Stimulated activated CD8-positive, alpha-beta memory T cell treated with anti-CD3 and anti-CD28 coated beads, Interleukin-2, amount 100 ng/mL, for 48 hours (primary cell): ENCODE data around the gene SRR.
"Not testable (repeated sequence)": the region's sequence is repeated elsewhere in the genome, so short reads cannot be mapped to it uniquely, and the experiment has no call there.

ENCODE experiments used
- DNase-seq, 2 donors: peaks; one replicate each; pipeline ENCODE4 v3.0.0-alpha.2; 2020; ENCODE audit warnings: low read depth in 2 of 2

Gene SRR

DNA sequence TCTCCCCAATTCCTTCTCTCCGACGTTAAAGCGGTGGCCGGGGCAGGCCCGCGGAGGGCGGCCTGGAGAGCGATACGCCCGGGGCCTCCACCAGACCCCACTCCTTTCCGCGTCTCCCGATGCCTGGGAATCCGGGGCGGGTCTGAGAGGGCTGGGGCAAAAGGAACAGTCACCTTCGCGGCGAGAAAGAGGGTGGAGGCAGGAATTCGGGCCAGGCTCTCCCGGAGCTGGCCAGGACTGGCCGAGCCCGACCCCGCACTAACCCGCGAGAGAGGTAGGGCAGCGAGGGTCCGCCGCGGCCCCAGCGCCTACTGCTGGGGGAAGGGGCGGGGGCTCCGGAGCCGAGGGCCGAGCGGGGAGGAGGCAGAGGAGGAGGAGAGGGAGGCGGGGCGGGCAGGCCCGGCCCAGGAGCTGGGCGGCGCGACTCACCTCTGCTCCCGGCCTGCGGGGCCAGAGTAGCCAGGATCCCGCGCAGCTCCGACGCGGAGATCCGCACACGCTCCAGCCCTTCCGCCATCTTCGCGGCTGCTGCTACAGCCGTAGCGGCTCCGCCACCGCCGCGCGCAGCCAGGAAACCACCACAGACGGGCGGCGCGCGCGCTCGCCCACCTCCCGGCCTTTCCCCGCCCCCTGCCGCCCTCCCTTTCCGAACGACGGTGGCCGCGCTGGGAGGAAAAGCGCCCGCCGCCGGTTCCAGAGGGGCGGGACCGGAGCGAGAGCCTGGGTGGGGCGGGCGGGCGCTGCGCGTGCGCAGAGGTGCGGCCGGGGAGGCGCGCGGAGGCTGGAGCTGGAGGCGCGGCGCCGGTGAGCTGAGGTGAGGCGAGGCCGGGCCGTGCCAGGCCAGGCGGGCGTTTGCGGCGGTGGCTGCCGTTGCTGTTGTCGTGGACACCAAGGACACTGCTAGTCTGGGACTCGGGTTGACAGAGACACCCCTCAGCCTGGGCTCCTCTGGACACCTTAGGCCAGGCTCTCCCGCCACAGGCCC is at the start of gene SRR, which contains the start of gene SMG6:
Gene SRR, plus strand, starts transcription at position 747 of the 985 bp plus-strand sequence. CDS start 11,611 bp downstream, outside the sequence.
Gene SMG6, minus strand, starts transcription at position 582 of the 985 bp plus-strand sequence. Its CDS starts 65 bp downstream, at position 517.
- DNase-seq = peak; percentile 92 to 94

DNA sequence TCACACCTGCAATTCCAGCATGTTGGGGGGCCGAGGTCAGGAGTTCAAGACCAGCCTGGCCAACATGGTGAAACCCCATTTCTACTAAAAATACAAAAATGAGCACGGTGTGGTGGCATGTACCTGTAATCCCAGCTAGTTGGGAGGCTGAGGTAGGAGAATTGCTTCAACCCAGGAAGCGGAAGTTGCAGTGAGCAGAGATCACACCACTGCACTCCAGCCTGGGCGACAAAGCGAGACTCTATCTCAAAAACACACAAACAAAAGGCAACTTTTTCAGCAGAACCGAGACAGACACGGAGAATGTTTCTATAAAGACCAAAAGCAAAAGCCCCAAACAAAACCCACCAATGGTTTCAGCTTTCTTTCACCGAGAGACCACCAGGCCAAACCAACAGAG is 44.9 kb upstream of the SRR start:
- not testable (repeated sequence) for DNase-seq

GRCh38 chr17:2259769-2260536 is 43.8 kb upstream of the SRR start:
- peak; percentile 62 to 73 for DNase-seq

- no peak for DNase-seq
These were observed 41.6 kb upstream of the SRR start for GRCh38 chr17:2262135-2262587.

DNA sequence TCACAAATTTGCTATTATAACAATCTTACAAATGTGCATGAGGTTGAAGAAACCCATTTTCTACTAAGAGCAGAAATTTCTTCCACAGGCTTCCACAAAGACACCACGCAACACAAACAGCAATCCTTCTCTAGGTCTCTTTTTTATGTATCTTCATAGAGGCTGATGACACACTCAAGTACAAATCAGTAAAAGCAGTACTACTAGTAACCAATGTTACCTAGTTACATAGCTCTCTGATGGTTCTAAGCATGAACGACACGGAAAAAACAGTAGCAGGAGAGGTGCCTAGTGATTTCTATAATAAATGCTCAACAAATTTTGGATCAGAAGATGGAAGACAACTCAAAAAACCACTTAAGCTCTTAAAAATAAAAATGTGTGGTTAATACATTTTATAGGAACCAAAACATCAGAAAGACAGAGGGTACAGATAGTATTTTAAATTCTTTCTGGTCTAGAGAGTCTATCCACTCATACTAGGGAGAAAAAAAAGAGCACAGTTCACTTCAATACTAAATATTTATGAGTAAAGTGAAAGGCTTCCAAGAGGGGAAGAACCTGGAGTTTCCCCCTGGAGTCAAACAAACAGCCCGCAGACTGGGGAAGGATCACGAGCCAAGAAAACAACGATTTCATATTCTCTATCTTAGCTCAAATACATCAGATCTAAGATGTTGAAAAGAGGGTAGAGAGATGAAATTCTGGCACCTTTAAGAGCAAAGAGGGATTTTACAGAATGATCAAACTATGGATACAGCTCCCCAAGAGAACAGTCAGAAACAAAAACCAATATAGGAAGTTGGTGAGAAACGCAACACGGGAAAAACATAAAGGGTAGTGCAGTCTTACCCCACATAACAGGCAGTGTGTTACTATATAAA is 40.3 kb upstream of the SRR start:
- no peak for DNase-seq

DNA sequence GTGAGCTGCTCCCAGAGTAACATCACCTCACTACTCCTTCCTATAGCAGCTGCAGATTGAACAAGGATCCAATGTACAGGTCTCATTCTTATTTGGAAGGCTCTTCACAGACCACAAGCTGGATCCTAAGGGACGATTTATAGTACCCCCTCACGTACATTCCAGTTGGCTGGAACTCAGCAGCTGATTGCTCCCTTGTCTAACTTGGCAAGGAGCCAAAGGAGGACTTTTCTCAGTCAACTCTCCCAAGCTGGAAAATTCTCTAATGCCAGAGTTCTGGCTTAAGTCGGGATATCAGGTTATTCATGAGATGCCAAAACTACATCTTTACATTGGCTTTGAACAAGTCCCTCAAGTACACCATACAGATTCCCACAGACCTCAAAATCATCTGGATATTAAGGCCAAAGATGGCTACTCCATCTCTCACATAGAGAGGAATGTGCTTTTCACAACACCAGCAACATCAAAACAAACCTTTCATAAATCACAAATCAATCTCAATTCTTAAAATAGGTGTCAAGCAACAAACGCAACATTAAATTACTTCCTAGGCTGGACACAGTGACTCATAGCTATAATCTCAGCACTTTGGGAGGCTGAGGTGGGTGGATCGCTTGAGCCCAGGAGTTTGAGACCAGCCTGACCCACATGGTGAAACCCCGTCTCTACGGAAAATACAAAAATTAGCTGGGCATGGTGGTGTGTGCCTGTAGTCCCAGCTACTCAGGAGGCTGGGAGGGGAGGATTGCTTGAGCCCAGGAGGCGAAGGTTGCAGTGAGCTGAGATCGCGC is 39.5 kb upstream of the SRR start:
- DNase-seq = no peak

DNA sequence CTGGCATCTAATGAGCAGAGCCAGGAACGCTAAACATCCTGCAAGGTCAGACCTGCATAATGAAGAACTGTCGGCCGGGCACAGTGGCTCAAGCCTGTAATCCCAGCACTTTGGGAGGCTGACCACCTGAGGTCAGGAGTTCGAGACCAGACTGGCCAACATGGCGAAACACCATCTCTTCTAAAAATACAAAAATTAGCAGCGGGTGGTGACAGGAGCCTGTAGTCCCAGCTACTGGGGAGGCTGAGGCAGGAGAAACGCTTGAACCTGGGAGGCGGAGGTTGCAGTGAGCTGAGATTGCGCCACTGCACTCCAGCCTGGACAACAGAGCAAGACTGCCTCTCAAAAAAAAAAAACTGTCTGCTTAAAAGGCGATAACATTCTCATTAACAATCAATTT is 38.6 kb upstream of the SRR start:
- DNase-seq = not testable (repeated sequence)

DNA sequence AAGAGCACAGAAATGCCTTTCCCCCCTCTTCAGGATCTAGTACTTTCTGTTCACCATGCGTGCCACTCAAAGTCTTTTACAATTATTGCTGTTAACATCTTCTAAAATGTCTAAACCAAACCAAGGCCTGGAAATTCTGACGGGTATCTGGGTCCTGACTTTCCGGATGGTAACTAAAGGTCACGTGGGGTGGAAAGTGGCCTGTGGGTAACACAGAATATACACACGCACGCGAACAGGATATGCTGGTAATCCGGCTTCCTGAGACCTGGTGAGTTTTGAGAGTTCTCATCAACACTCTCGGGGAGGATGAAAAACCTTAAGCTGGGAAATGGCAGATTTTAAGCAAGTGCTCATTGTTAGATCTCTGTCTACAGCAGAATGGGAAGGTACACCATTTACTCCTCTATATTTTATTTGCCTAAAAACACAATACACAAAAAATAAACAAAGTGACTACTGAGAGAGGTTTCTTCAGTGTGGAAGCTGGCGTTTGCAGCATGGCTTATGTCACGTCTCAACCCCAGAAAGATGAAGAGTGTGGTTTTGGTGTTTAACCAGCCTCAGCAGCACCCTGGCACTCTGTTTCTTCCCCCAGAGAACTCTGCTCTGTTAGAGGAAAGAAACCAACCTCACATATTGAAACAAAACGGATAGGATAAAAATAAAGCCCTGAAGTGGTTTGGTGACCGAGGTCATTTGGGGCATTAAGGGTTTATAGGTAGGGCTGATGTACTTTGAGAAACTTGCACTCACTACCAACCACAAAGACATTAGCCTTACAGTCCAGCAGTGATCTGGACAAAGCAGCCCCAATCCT is 37.5 kb upstream of the SRR start:
- DNase-seq = peak; percentile 69 to 75

- no peak for DNase-seq
These were observed 36.9 kb upstream of the SRR start for GRCh38 chr17:2266865-2267228.

DNA sequence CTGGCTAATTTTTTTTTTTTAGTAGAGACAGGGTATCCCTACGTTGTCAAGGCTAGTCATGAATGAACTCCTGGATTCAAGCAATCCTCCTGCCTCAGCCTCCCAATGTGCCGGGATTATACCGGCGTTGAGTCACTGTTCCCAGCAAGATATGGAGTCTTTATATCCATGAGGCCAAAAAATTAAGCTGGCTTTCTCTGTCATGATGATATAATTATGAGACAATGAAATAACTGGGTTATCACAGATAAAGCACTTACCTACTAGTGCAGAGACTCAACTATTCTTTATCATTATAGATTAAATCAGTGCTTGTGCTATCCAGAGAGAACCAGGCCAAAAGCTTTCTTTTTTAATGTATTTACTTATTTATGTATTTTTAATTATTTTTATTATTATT is 36.4 kb upstream of the SRR start:
- no peak for DNase-seq

DNA sequence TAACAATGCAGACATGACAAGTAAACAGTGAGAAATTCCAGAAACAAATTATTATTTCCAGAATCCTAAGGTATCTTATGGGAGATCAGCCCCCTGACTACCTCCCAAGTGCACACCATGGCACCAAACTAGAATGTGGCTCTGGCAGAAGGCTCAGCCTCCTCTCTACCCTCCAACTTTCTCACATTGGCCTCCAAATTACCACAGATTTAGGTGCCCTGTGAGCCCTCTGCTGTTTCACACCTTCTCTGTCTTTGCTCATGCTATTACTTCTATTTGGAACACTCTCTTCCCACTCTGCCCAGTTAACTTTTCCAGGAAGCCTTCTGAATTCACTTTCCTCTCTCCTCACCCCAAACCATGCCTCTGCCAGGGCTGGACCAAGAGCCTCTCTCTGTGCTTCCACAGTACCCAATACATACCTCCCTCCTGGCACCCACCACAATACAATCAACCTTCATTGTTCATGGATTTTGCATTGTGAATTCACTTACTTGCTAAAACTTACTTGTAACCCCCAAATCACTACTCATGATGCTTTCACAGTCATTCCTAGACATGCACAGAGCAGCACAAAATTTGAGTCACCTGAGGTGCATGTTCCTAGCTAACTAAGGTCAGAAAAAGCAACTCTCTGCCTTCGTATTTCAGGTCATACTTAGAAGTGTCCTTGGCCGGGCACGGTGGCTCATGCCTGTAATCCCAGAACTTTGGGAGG is 31.6 kb upstream of the SRR start:
- DNase-seq = no peak

GRCh38 chr17:2274414-2274813 is 29.3 kb upstream of the SRR start:
- no peak for DNase-seq

- DNase-seq = no peak
These were observed 28.0 kb upstream of the SRR start for GRCh38 chr17:2275722-2276121.

GRCh38 chr17:2277429-2278170 is 26.1 kb upstream of the SRR start:
- DNase-seq = no peak

GRCh38 chr17:2279707-2280106 is 24.0 kb upstream of the SRR start:
- no peak for DNase-seq

DNA sequence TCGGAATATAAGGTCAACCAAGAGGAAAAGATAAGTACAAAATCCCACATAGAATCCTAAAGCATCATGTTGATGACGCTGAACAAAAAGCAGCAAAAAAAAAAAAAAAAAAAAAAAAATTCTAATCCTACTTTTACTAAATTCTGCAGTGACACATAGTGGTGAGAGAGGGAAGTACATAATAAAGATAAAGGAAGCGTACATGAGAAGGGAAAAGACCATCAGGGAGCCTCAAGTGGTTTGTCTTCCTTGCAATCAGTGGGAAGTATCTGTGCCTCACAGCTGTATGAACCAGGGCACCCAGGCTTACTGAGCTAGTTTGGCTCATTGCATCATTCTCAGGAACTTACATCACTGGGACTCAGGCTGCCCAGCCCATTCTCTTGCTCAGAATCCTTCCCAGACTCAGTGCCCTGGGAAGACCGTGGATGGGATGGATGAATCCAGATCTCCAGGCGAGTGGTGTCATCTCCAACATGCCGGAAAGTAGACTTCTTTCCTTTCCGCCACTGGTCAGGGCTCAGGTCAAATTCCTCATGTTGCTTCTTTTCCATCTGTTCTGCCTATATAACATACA is 21.4 kb upstream of the SRR start:
- no peak for DNase-seq

DNA sequence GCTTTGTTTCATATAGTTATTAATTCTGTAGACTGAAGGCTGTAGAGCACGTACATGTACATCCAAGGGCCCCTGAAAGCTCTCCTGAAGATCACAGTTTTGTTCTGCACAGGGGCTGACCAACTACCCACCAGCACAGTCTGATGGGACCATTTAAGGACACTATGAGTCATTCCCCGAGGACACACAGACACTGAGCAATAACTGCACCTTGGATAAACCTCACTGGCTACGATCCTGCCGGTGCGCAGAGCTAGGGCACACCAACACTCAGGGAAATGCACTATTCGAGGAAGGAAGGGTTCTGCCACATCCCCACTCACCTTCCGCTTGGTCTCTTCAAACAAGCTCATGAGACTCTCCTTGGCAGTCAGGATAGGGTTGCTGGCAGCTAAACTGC is 20.4 kb upstream of the SRR start:
- no peak for DNase-seq

- no peak for DNase-seq
These were observed 13.8 kb upstream of the SRR start for GRCh38 chr17:2289878-2290478.
